GM21423 (cell line): Measurements from ENCODE around the gene KDM4C.
A peak's percentile ranks its signal among the peaks of the same experiment; 100 is the strongest.

ENCODE experiments used
- ATAC-seq: cut with Tn5 transposase; IDR thresholded peaks from one replicate; pipeline ENCODE4 v1.9.1; 2021; ENCODE audit warnings: mild to moderate bottlenecking, moderate library complexity; ENCODE audit not compliant: unreplicated experiment

The KDM4C gene

GRCh38 chr9:7085357-7085756 is 327.6 kb downstream of the KDM4C start:
- ATAC-seq: no peak

- ATAC-seq: no peak
Measured at GRCh38 chr9:7086389-7086788, 328.6 kb downstream of the KDM4C start.

- ATAC-seq: no peak
Measured at GRCh38 chr9:7088611-7089010, 330.8 kb downstream of the KDM4C start.

GRCh38 chr9:7089406-7090193 is 331.8 kb downstream of the KDM4C start:
- ATAC-seq: peak; percentile 41

- no peak for ATAC-seq
Measured at GRCh38 chr9:7093040-7093439, 335.3 kb downstream of the KDM4C start.

GRCh38 chr9:7094052-7094451 is 336.3 kb downstream of the KDM4C start:
- ATAC-seq: no peak

- peak; percentile 15 for ATAC-seq
Measured at GRCh38 chr9:7094576-7094975, 336.8 kb downstream of the KDM4C start.

GRCh38 chr9:7095058-7095457 is 337.3 kb downstream of the KDM4C start:
- ATAC-seq: peak; percentile 78

GRCh38 chr9:7097040-7097715 is 339.4 kb downstream of the KDM4C start:
- ATAC-seq: no peak

GRCh38 chr9:7097785-7098752 is 340.3 kb downstream of the KDM4C start:
- no peak for ATAC-seq

- ATAC-seq: no peak
Measured at GRCh38 chr9:7103367-7103766, 345.6 kb downstream of the KDM4C start.

- no peak for ATAC-seq
Measured at GRCh38 chr9:7103771-7104170, 346.0 kb downstream of the KDM4C start.

- no peak for ATAC-seq
Measured at GRCh38 chr9:7104625-7105024, 346.9 kb downstream of the KDM4C start.

GRCh38 chr9:7105095-7105494 is 347.3 kb downstream of the KDM4C start:
- no peak for ATAC-seq

- ATAC-seq: no peak
Measured at GRCh38 chr9:7108936-7109335, 351.2 kb downstream of the KDM4C start.

- ATAC-seq: no peak
Measured at GRCh38 chr9:7111413-7111812, 353.6 kb downstream of the KDM4C start.

- ATAC-seq: no peak
Measured at GRCh38 chr9:7115606-7116005, 357.8 kb downstream of the KDM4C start.

GRCh38 chr9:7117676-7118561 is 360.1 kb downstream of the KDM4C start:
- peak; percentile 54 for ATAC-seq

GRCh38 chr9:7118633-7119032 is 360.9 kb downstream of the KDM4C start:
- no peak for ATAC-seq

- ATAC-seq: no peak
Measured at GRCh38 chr9:7119612-7120011, 361.8 kb downstream of the KDM4C start.
